Subcutaneous adipose tissue (tissue), 4 donors: ENCODE results near the gene SLC3A2. TPM values are rescaled to one million over a fixed set of nuclear protein-coding genes. Genes with fewer than 3 reads are reported as not detected.

Experiments
- total RNA-seq, 4 donors: library from RNA; depleted of rRNA; stranded (reverse); fragments of >200 nt; gene quantifications; one replicate each; pipeline ENCODE4 v1.1.0, GENCODE V29; 2016
- TF ChIP-seq, protein P1 (sequence below): fragments of 450-650 bp; IDR thresholded peaks from one replicate; pipeline ENCODE4 v1.5.1; 2016; ENCODE audit warnings: low read depth, mild to moderate bottlenecking, control low read depth, antibody characterized with exemption, moderate library complexity

The SLC3A2 gene
- total RNA-seq, 4 donors from 2014 or later = 104 to 163 (median 125) TPM

DNA sequence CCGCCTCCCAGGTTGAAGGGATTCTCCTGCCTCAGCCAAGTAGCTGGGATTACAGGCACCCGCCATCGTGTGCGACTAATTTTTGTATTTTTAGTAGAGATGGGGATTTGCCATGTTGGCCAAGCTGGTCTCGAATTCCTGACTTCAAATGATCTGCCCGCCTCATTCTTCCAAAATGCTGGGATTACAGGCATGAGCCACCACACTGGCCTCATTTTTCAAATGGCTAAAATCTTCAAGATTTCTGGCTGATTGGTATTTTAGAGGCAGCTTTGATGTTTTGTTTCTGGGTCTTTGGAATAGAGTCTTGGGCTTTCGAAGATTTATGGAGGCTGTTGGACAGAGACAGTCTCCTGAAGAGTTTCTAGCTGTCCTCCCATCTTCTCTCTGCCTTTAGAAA, 5.8 kb upstream of the SLC3A2 start:
- TF ChIP-seq, protein P1, sequence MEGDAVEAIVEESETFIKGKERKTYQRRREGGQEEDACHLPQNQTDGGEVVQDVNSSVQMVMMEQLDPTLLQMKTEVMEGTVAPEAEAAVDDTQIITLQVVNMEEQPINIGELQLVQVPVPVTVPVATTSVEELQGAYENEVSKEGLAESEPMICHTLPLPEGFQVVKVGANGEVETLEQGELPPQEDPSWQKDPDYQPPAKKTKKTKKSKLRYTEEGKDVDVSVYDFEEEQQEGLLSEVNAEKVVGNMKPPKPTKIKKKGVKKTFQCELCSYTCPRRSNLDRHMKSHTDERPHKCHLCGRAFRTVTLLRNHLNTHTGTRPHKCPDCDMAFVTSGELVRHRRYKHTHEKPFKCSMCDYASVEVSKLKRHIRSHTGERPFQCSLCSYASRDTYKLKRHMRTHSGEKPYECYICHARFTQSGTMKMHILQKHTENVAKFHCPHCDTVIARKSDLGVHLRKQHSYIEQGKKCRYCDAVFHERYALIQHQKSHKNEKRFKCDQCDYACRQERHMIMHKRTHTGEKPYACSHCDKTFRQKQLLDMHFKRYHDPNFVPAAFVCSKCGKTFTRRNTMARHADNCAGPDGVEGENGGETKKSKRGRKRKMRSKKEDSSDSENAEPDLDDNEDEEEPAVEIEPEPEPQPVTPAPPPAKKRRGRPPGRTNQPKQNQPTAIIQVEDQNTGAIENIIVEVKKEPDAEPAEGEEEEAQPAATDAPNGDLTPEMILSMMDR = no peak

DNA sequence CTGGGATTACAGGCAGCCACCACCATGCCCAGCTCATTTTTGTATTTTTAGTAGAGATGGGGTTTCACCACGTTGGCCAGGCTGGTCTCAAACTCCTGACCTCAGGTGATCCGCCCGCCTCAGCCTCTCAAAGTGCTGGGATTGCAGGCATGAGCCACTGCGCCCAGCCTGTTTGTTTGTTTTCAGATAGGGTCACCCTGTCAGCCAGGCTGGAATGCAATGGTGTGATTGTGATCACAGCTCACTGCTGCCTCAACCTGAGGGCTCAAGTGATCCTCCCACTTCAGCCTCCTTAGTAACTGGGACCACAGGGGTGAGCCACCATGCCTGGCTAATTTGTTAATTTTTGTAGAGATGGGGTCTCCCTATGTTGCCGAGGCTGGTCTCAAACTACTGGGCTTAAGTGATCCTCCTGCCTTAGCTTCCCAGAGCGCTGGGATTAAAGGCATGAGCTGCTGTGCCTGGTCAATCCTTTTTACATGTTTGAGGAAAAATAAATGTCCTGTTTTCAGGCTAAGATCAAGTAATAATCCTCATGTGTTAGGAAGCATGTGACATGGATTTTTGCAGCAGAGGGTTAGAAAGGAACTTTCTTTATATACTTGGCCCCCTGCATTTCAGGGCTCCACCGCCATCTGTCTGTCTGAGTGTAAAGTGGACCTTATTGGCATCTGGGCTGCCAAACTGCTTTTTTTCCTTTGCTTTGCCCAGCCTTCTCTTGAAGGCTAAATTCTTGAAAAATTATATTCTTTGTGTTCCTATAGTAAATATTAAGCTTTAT, 4.8 kb upstream of the SLC3A2 start:
- TF ChIP-seq, protein P1 = no peak

DNA sequence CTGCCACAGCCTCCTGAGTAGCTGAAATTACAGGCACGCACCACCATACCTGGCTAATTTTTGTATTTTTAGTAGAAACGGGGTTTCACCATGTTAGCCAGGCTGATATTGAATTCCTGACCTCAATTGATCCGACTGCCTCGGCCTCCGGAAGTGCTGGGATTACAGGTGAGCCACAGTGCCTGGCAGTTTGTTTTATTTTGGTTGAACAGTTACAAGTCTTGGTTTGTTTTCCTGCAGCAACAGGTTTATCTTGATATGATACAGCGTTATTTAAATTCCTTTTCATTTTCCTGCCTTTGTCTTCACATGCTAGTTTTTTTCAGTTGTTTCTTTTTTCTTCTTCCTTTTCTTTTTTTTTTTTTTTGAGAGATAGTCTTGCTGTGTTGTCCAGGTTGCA, 4.0 kb upstream of the SLC3A2 start:
- TF ChIP-seq, protein P1 = no peak

DNA sequence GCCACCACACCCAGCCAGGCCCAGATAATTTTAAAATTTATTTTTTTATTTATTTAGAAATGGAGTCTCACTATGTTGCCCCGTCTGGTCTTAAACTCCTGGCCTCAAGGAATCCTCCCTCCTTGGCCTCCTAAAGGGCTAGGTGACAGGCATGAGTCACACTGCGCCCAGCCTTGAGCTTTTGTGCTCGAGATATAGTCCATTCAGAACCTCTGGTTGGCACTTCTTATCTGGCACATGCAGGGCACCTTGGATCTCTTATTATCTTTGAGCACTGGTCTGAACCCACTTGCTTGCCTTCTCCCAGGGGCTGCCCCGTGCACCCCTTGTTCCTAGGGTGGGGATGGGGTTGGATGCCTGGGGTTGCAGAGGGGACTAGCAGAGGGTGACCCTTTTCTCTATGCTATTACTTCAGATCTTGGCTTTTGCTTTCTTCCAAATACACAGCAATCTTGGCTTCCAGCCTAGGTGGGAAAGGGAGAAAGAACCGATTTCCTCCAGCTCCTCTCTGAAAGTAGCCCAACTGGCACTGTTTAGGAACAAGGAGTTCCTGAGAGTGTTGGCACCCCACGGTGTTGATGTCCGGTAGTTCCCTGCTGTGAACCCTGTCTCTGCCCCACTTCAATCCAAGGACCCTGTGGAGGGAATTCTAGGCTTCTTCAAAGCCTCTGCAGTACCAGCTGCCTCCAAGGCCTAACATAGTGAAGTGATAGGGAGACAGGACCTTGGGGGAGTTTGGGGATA, 1.3 kb upstream of the SLC3A2 start:
- TF ChIP-seq, protein P1 = no peak

DNA sequence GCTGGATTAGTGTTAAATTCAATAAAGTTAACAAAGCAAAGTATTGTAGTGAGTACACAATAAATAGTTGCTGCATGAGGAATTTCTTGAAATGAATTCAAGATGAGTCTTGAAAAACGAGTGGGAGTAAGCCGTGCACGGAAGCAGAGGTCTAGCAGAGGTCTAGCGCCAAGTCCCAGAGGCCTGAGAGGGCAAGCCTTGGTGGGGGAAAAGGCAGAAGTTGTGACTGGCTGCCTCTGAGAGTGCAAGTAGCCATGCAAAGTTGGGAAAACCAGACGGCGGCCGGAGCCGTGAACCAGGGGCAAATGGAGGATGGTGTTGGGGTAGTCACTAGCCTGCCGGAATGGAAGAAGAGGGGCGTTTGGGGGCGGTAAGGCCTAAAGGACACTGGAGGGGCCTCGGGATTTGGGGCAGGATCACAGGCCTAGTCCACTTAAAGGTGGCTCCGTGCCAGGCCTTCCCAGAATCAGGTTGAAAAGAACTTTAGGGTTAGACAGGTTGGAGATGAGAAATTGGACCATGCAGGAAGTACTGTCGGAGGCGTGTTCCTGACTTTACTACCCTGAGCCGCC, 379 bp upstream of the SLC3A2 start:
- TF ChIP-seq, protein P1 = no peak

DNA sequence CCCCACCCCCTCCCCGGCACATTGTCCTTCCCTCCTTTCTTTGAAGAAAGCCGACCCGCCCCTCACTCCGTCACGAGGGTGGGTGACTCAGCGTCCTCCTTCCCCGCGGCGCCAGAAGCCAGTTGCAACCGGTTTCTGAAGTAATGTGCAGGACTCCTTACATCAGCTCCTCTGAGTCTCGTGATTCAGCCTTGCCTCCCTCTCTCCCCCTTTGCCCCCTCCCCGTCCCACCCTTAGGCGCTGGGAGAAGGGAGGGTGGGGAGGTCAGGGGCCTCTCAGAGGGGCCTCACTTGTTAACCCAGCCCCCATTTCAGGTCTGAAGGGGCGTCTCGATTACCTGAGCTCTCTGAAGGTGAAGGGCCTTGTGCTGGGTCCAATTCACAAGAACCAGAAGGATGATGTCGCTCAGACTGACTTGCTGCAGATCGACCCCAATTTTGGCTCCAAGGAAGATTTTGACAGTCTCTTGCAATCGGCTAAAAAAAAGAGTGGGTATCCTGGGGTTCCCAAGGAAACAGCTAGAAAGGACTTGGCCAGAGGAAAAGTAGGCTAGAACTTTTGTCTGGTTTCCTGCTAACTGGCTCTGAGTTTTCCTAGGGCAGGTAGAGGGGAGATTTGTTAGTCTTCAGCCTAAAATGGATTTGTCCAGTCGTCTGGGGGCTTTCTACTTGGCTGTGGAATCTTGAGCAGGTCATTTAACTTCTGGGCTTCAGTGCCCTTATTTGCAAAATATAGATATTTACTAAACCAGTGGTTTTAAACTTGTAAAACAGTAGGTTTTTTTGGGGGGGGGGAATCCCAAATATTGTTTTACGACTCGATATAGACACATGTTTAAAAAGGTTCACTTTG, 1.1 kb downstream of the SLC3A2 start:
- TF ChIP-seq, protein P1 = no peak

DNA sequence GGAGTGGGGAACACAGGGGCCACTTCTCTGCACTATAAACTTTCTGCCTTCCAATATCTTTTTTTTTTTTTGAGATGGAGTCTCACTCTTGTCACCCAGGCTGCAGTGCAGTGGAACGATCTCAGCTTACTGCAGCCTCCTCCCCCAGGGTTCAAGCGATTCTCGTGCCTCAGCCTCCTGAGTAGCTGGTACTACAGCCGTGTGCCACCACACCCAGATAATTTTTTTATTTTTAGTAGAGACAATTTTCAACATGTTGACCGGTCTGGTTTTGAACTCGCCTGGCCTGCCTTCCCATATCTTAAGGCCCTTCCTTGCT, 1.7 kb downstream of the SLC3A2 start:
- TF ChIP-seq, protein P1 = no peak
